ENCODE results near the gene SFT2D3.

The SFT2D3 gene

DNA sequence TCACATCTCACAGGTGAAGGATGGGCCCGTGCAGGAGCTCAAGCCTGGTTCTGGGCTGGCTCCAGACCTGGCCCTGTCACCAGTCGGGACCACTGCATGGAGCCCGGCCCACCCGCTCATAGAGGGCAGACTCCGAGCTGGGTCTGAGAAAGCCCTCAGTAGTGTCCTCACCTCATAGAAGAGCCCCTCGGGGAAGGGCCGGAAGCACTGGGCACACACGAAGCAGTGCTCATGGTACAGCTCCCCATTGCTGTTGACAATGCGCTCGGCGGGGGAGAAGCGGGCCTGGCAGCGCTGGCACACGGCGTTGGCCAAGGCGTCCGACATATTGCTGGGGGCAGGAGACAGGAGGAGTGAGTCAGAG, 44.1 kb upstream of the SFT2D3 start:
- Histone ChIP-seq H3K36me3 (ENCODE audit: control insufficient read depth, insufficient read depth, low read length) (no peaks in the 10 kb centered on the region), H3K27me3 (ENCODE audit: control insufficient read depth, insufficient read depth, low read length) (no peaks in the 10 kb centered on the region), H3K4me3 (ENCODE audit: low read depth, low read length) (no peak overlapping the region), H3K4me1 (no peaks in the 10 kb centered on the region), H2AFZ (no peak overlapping the region), H3K4me2 (ENCODE audit: low read length) (no peak overlapping the region), H3K27ac (no peak overlapping the region), H3K9ac (no peak overlapping the region), H3K79me2 (no peaks in the 10 kb centered on the region), H3K9me3 (ENCODE audit: control insufficient read depth, low read length) (no peaks in the 10 kb centered on the region)
- TF ChIP-seq, protein P1, sequence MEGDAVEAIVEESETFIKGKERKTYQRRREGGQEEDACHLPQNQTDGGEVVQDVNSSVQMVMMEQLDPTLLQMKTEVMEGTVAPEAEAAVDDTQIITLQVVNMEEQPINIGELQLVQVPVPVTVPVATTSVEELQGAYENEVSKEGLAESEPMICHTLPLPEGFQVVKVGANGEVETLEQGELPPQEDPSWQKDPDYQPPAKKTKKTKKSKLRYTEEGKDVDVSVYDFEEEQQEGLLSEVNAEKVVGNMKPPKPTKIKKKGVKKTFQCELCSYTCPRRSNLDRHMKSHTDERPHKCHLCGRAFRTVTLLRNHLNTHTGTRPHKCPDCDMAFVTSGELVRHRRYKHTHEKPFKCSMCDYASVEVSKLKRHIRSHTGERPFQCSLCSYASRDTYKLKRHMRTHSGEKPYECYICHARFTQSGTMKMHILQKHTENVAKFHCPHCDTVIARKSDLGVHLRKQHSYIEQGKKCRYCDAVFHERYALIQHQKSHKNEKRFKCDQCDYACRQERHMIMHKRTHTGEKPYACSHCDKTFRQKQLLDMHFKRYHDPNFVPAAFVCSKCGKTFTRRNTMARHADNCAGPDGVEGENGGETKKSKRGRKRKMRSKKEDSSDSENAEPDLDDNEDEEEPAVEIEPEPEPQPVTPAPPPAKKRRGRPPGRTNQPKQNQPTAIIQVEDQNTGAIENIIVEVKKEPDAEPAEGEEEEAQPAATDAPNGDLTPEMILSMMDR (IDR thresholded peaks at IDR 0.05), result no peak

DNA sequence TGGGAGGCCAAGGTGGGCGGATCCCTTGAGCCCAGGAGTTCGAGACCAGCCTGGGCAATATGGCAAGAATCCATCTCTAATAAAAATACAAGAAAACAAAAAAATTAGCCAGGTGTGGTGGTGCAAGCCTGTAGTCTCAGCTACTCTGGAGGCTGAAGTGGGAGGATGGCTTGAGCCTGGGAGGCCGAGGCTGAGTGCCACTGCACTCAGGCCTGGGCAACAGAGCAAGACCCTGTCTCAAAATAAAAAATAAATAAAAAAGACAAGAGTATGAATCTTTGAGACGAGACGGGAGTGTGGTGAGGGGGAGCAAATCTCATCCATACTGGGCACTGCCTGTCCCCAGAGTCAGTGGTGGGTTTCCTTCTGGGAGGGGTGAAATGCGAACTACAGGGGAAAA, 43.2 kb upstream of the SFT2D3 start:
- TF ChIP-seq, protein P1 (IDR thresholded peaks at IDR 0.05), result no peak
- Histone ChIP-seq H2AFZ (no peak overlapping the region), H3K9me3 (ENCODE audit: control insufficient read depth, low read length) (no peaks in the 10 kb centered on the region), H3K4me3 (ENCODE audit: low read depth, low read length) (no peak overlapping the region), H3K27me3 (ENCODE audit: control insufficient read depth, insufficient read depth, low read length) (no peaks in the 10 kb centered on the region), H3K27ac (peak overlapping the region; percentile 69), H3K4me2 (ENCODE audit: low read length) (no peak overlapping the region), H3K79me2 (no peaks in the 10 kb centered on the region), H3K36me3 (ENCODE audit: control insufficient read depth, insufficient read depth, low read length) (no peaks in the 10 kb centered on the region), H3K9ac (no peak overlapping the region), H3K4me1 (no peaks in the 10 kb centered on the region)

DNA sequence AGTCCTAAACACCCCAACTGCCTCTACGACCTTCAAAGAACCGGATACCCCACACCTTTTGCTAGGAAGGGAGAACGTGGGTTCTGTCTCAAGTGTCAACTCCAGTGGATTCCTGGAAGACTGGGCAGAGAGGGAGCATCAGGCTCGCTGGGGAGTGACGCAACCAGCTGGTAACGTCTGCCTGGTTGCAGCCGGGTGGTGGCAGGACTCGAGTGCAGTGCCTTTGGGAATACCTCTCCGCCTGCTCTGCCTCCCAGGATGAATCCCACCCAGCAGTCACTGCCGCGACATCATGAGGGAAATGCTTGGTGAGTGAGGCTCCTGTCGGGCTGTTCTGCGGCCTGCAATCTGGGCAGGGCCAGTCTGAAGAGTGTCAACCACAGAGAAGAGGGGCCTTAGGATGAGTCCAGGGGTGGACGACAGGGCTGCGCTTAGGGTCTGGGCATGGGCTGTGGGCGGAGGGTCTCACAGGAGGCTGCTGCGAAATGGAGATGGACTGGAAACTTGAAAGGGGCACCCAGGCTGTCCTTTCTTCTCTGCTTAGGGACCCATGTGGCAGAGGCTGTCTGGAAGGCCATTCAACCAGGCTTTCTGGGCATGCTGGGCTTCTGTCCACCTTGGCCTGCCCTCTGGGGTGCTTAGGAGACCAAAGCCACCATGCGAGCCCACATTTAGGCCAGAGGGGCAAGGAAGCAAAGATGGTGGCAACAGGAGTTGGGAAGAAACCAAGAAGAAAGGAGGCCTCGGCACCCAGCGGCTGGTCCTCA, 42.5 kb upstream of the SFT2D3 start:
- Histone ChIP-seq H3K4me1 (no peaks in the 10 kb centered on the region), H3K27me3 (ENCODE audit: control insufficient read depth, insufficient read depth, low read length) (no peaks in the 10 kb centered on the region), H3K79me2 (no peaks in the 10 kb centered on the region), H3K27ac (peak overlapping the region; percentile 69), H3K9me3 (ENCODE audit: control insufficient read depth, low read length) (no peaks in the 10 kb centered on the region), H3K9ac (no peak overlapping the region), H2AFZ (no peak overlapping the region), H3K4me2 (ENCODE audit: low read length) (no peak overlapping the region), H3K4me3 (ENCODE audit: low read depth, low read length) (no peak overlapping the region), H3K36me3 (ENCODE audit: control insufficient read depth, insufficient read depth, low read length) (no peaks in the 10 kb centered on the region)
- TF ChIP-seq, protein P1 (IDR thresholded peaks at IDR 0.05), result no peak

- Histone ChIP-seq H3K4me3 (ENCODE audit: low read depth, low read length) (no peak overlapping the region), H3K36me3 (ENCODE audit: control insufficient read depth, insufficient read depth, low read length) (no peaks in the 10 kb centered on the region), H3K79me2 (no peaks in the 10 kb centered on the region), H3K4me1 (no peaks in the 10 kb centered on the region), H3K27ac (peak overlapping the region; percentile 69), H3K9me3 (ENCODE audit: control insufficient read depth, low read length) (no peaks in the 10 kb centered on the region), H3K4me2 (ENCODE audit: low read length) (no peak overlapping the region), H3K9ac (no peak overlapping the region), H2AFZ (no peak overlapping the region), H3K27me3 (ENCODE audit: control insufficient read depth, insufficient read depth, low read length) (no peaks in the 10 kb centered on the region)
- TF ChIP-seq, protein P1 (IDR thresholded peaks at IDR 0.05), result no peak
Measured at GRCh38 chr2:127659408-127660290, 41.6 kb upstream of the SFT2D3 start.

All from parathyroid adenoma (tissue), 2 donors.